K562 (cell line): ENCODE results near the gene LRRC43. TPM values are rescaled to one million over a fixed set of nuclear protein-coding genes. Genes with fewer than 3 reads are reported as not detected.

Experiments used
- ATAC-seq: fragments of 200-7000 bp; cut with Tn5 transposase; 3 replicates; pipeline ENCODE4 v1.9.1; 2020; ENCODE audit warnings: moderate library complexity
- BruUV-seq: library from RNA; stranded (reverse); fragments of 400-500 nt; replicated peaks from 2 replicates; lab custom pipeline; 2021; lab: Mats Ljungman, UMichigan
- CTCF ChIA-PET: fragments of 300-600 bp; formaldehyde crosslinking; extraction: SDS; loops from one replicate; lab custom pipeline; 2021; ENCODE audit warnings: low intra/inter-chr PET ratio; lab: Yijun Ruan, JAX
- POLR2A ChIA-PET: fragments of 300-600, 350-650 bp; sonication (Branson Sonifier 250); formaldehyde crosslinking; extraction: SDS; loops from one replicate; lab custom pipeline; 2021; ENCODE audit warnings: antibody characterized with exemption, inconsistent platforms; lab: Yijun Ruan, JAX
- DNase-seq, 4 experiments: peaks; one replicate each; pipeline versions ENCODE4 v3.0.0 to v3.0.0-alpha.2; 2011 to 2018; ENCODE audit warnings: low spot score in 3 of 4, mixed read lengths in 3 of 4; ENCODE audit errors: extremely low read depth in 1 of 4
- FAIRE-seq: peaks from 2 replicates; lab custom pipeline; 2011; peaks lifted over from hg19 to GRCh38; lab: Jason Lieb, UNC
- H2AFZ ChIP-seq: 2 replicates; pipeline ENCODE4 v1.6.0; 2011; ENCODE audit warnings: low read depth, low read length, control low read depth, inconsistent platforms
- H3K27ac ChIP-seq: fragments of 200-600 bp; 3 replicates; pipeline ENCODE4 v1.8.0; 2011; ENCODE audit warnings: low read depth, mild to moderate bottlenecking, control low read depth, inconsistent platforms, low read length, moderate library complexity, mixed read lengths; ENCODE audit errors: extremely low read depth
- H3K27me3 ChIP-seq, 2 experiments: fragments of 300-600 bp in 1 of 2; 2 replicates in 1 of 2; 3 replicates in 1 of 2; pipeline versions ENCODE4 v1.6.0 to v1.8.0; 2011; ENCODE audit warnings: inconsistent platforms in 2 of 2, low read length in 2 of 2, mild to moderate bottlenecking in 1 of 2, mixed read lengths in 1 of 2, moderate library complexity in 1 of 2; ENCODE audit not compliant: control insufficient read depth in 2 of 2, insufficient read depth in 2 of 2
- H3K36me3 ChIP-seq: fragments of 300-600 bp; 3 replicates; pipeline ENCODE4 v1.8.0; 2011; ENCODE audit warnings: mild to moderate bottlenecking, low read length, inconsistent platforms; ENCODE audit not compliant: control insufficient read depth, insufficient read depth
- H3K4me1 ChIP-seq, 2 experiments: fragments of 200-600 bp in 1 of 2; replicated peaks in 1 of 2; 2 replicates in 1 of 2; 3 replicates in 1 of 2; pipeline versions ENCODE4 v1.5.1 to v1.8.0; 2011; ENCODE audit warnings: inconsistent platforms in 2 of 2, low read length in 2 of 2, mild to moderate bottlenecking in 1 of 2, mixed read lengths in 1 of 2, moderate library complexity in 1 of 2; ENCODE audit not compliant: control insufficient read depth in 2 of 2, insufficient read depth in 2 of 2
- H3K4me2 ChIP-seq: 2 replicates; pipeline ENCODE4 v1.6.1; 2011; ENCODE audit warnings: low read length, control low read depth, inconsistent platforms, mixed read lengths; ENCODE audit not compliant: insufficient read depth
- H3K4me3 ChIP-seq: fragments of 200-600 bp; sonication (generic), shearing (Covaris generic); 2 replicates; pipeline ENCODE4 v1.5.1; 2016; ENCODE audit warnings: control low read depth, inconsistent platforms
- H3K79me2 ChIP-seq: fragments of 200-600 bp; 3 replicates; pipeline ENCODE4 v1.8.0; 2011; ENCODE audit warnings: low read length, inconsistent platforms; ENCODE audit not compliant: control insufficient read depth, insufficient read depth
- H3K9ac ChIP-seq, 2 experiments: 2 replicates each; pipeline versions ENCODE4 v1.6.0 to v1.6.1; 2011; ENCODE audit warnings: low read depth in 2 of 2, low read length in 2 of 2, control low read depth in 1 of 2, inconsistent platforms in 1 of 2, mild to moderate bottlenecking in 1 of 2, mixed read lengths in 1 of 2; ENCODE audit not compliant: insufficient read depth in 1 of 2
- H3K9me1 ChIP-seq: one replicate; pipeline ENCODE4 v1.6.0; 2011; ENCODE audit warnings: inconsistent platforms, mild to moderate bottlenecking, low read length, moderate library complexity; ENCODE audit not compliant: control insufficient read depth, insufficient read depth
- H3K9me3 ChIP-seq: replicated peaks from 2 replicates; pipeline ENCODE4 v1.5.1; 2011; ENCODE audit warnings: low read depth, low read length, inconsistent platforms; ENCODE audit not compliant: control insufficient read depth, insufficient read depth
- H4K20me1 ChIP-seq: replicated peaks from 2 replicates; pipeline ENCODE4 v1.6.1; 2011; ENCODE audit warnings: low read length, inconsistent platforms, mixed read lengths; ENCODE audit not compliant: control insufficient read depth, insufficient read depth
- ADNP ChIP-seq: fragments of 200-800 bp; sonication (Bioruptor generic); IDR thresholded peaks from 2 replicates; pipeline ENCODE4 v1.6.1; 2016; ENCODE audit warnings: missing genetic modification characterization, missing compliant biosample characterization
- CCAR2 ChIP-seq: fragments of 200-400 bp; formaldehyde crosslinking; IDR thresholded peaks from 2 replicates; pipeline ENCODE4 v1.6.1; 2017; ENCODE audit warnings: mild to moderate bottlenecking, low read depth, low read length
- CHD1 ChIP-seq: fragments of 200-600 bp; sonication (generic); IDR thresholded peaks from one replicate; pipeline ENCODE4 v1.6.1; 2012; ENCODE audit warnings: mild to moderate bottlenecking, moderate library complexity, low read length, inconsistent platforms
- CREB3L1 ChIP-seq: fragments of 450-650 bp; IDR thresholded peaks from 2 replicates; pipeline ENCODE4 v1.6.1; 2014; ENCODE audit warnings: low read depth, mild to moderate bottlenecking, moderate library complexity, borderline replicate concordance
- GTF2A2 ChIP-seq: IDR thresholded peaks from 2 replicates; pipeline ENCODE4 v1.6.1; 2016; ENCODE audit warnings: mild to moderate bottlenecking, missing genetic modification characterization, missing compliant biosample characterization
- JUND ChIP-seq, 2 experiments: IDR thresholded peaks; 2 replicates in 1 of 2; 3 replicates in 1 of 2; pipeline ENCODE4 v1.6.1; 2011; ENCODE audit warnings: borderline replicate concordance in 2 of 2, low read depth in 2 of 2, low read length in 2 of 2, improper control_type of control experiment in 1 of 2, missing biosample characterization in 1 of 2, missing genetic modification characterization in 1 of 2, missing genetic modification reagents in 1 of 2
- KAT8 ChIP-seq: fragments of 450-650 bp; IDR thresholded peaks from 2 replicates; pipeline ENCODE4 v1.6.1; 2016; ENCODE audit warnings: low read depth, mild to moderate bottlenecking
- KDM4B ChIP-seq, 2 experiments: fragments of 450-650 bp in 1 of 2; sonication (generic) in 1 of 2; IDR thresholded peaks; 2 replicates each; pipeline ENCODE4 v1.6.1; 2016 to 2017; ENCODE audit warnings: borderline replicate concordance in 2 of 2, antibody characterized with exemption in 1 of 2, low read depth in 1 of 2, mild to moderate bottlenecking in 1 of 2
- OTX1 ChIP-seq: fragments of 450-650 bp; formaldehyde crosslinking; IDR thresholded peaks from 2 replicates; pipeline ENCODE4 v1.4.0; 2022; ENCODE audit warnings: mild to moderate bottlenecking
- PHB ChIP-seq: fragments of 250-450 bp; sonication (Bioruptor Pico); IDR thresholded peaks from 2 replicates; pipeline ENCODE4 v1.5.0; 2021
- POLR3G ChIP-seq: IDR thresholded peaks from 2 replicates; pipeline ENCODE4 v1.6.1; 2011; ENCODE audit not compliant: insufficient read length, insufficient replicate concordance; ENCODE audit errors: extremely low read depth
- SRSF3 ChIP-seq: fragments of 200-400 bp; formaldehyde crosslinking; IDR thresholded peaks from 2 replicates; pipeline ENCODE4 v1.6.1; 2016; ENCODE audit warnings: mild to moderate bottlenecking, low read length, moderate library complexity; ENCODE audit not compliant: insufficient read depth
- ZC3H8 ChIP-seq: fragments of 450-650 bp; IDR thresholded peaks from 2 replicates; pipeline ENCODE4 v1.6.1; 2017
- ZZZ3 ChIP-seq: fragments of 450-650 bp; IDR thresholded peaks from 2 replicates; pipeline ENCODE4 v1.6.1; 2016; ENCODE audit warnings: antibody characterized with exemption, mild to moderate bottlenecking, moderate library complexity
- WGBS: fragments of 100-300 bp; shearing (Covaris generic); methylation state at CpG from one replicate; pipeline ENCODE4 v1.1.6; 2016; ENCODE audit warnings: low coverage, mixed read lengths; ENCODE audit not compliant: insufficient coverage; ENCODE audit errors: missing lambda C conversion rate; 5-methylcytosine and 5-hydroxymethylcytosine counted together
- in situ Hi-C: fragments of 300-500 bp; cut with MboI; formaldehyde crosslinking; loops from 4 replicates; pipeline ENCODE4 v1.15.0; 2018; ENCODE audit warnings: inconsistent platforms, mixed read lengths
- intact Hi-C: fragments of 100-400 bp; cut with micrococcal nuclease; formaldehyde crosslinking; loops from 2 replicates; pipeline ENCODE4 v1.14.2; 2022
- polyA plus RNA-seq, 8 experiments: library from polyadenylated mRNA; depleted of rRNA in 4 of 8; stranded (reverse) in 5 of 8; unstranded in 3 of 8; fragments of >200 nt; fragmentation: Nextera tagmentation in 2 of 8; fragmentation: Illumina TruSeq in 1 of 8; extraction: Ambion mirVana in 2 of 8; extraction: Trizol in 1 of 8; gene quantifications; 2 replicates each; pipeline versions ENCODE4 v1.2.1 to v1.2.3, GENCODE V29; 2011 to 2014; ENCODE audit warnings: inconsistent platforms in 1 of 8, missing spikeins in 1 of 8
- total RNA-seq, 7 experiments: library from RNA; depleted of rRNA in 6 of 7; stranded (reverse); fragments of >200 nt in 6 of 7; fragmentation: Illumina TruSeq in 2 of 7; extraction: Trizol in 2 of 7; gene quantifications; 2 replicates each; pipeline versions ENCODE4 v1.2.1 to v1.2.3, GENCODE V29; 2011 to 2021; ENCODE audit warnings: low replicate concordance in 1 of 7
- TF ChIP-seq, protein P1 (sequence below), 2 experiments: fragments of 450-650 bp in 1 of 2; sonication (generic) in 1 of 2; formaldehyde crosslinking; conservative IDR thresholded peaks; 2 replicates each; pipeline versions ENCODE4 v1.4.0 to v1.8.1; 2020 to 2022; ENCODE audit warnings: mild to moderate bottlenecking in 1 of 2, missing genetic modification reagents in 1 of 2
- TF ChIP-seq, protein P2 (sequence below), 2 experiments: fragments of 450-650 bp in 1 of 2; sonication (generic) in 1 of 2; formaldehyde crosslinking in 1 of 2; IDR thresholded peaks in 1 of 2; conservative IDR thresholded peaks in 1 of 2; 2 replicates each; pipeline versions ENCODE4 v1.6.1 to v1.8.1; 2016 to 2023; ENCODE audit warnings: mild to moderate bottlenecking in 2 of 2, moderate library complexity in 2 of 2, inconsistent platforms in 1 of 2, missing genetic modification reagents in 1 of 2

Gene LRRC43
- total and polyA plus RNA-seq, 9 of the 15 experiments (the other 6 are each of a cell fraction or from before 2014, with no cell fraction given), result 0.19 TPM; not detected in 8

DNA sequence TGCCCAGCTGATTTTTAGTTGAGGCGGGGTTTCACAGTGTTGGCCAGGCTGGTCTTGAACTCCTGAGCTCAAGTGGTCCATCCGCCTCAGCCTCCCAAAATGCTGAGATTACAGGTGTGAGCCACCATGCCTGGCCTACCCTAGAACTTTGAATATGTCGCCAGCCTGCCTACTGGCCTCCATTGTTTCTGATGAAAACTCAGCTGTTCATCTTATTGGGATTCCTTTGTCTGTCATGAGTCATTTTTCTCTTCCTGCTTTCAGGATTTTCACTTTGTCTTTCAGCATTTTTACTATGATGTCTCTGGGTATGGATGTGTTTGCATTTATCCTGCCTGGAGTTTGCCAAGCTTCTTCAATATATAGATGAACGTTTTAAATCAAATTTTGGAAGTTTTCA is 12.5 kb downstream of the LRRC43 start (continued):
- TF ChIP-seq, protein P1, sequence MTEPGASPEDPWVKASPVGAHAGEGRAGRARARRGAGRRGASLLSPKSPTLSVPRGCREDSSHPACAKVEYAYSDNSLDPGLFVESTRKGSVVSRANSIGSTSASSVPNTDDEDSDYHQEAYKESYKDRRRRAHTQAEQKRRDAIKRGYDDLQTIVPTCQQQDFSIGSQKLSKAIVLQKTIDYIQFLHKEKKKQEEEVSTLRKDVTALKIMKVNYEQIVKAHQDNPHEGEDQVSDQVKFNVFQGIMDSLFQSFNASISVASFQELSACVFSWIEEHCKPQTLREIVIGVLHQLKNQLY (CRISPR knock-in tag; conservative IDR thresholded peaks at IDR 0.05), result no peak
- TF ChIP-seq CREB3L1 (no peak), ADNP (no peak)

DNA sequence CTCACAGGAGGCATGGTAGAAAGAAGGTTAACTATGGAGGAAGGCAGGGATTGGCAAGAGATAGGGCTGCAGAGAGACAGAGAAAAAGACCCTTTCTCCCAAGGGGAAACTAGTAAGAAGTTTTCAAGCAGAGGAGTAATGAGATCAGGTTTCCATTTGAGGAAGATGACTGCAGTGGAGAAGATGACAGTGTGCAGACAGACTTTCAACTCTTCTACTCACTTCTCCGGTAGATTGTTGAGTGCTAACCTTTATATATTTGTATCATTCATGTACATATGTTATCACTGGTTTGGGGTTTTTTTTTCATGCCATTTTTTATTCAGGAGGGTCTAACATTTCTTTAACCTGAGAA is 14.7 kb downstream of the LRRC43 start:
- H3K36me3 ChIP-seq, result no peaks in the 10 kb centered on the region
- in situ Hi-C loops (no loop called here), intact Hi-C loops (no loop called here)
- peak in 1 of 4 experiments; percentile 22 for DNase-seq
- H3K4me1 ChIP-seq, result peaks cover 18 to 34% of the 10 kb centered on the region in 2 experiments
- ATAC-seq, result peak; percentile 32
- H3K4me3 ChIP-seq, result peak overlapping the region; percentile 38
- H3K4me2 ChIP-seq, result peak overlapping the region; percentile 93
- POLR2A ChIA-PET, result interaction anchor here (0.6 kb wide), 1 partner anchor 147 kb away, joined by 3 read pairs; no protein-coding TSS in a partner anchor
- H2AFZ ChIP-seq, result peak overlapping the region; percentile 67
- H3K27ac ChIP-seq, result peak overlapping the region; percentile 93
- no peak for FAIRE-seq
- BruUV-seq, result no TSS peak
- peak overlapping the region; percentile 83 to 86 for H3K9ac ChIP-seq
- H3K79me2 ChIP-seq, result no peaks in the 10 kb centered on the region
- H3K9me3 ChIP-seq, result peaks cover 14% of the 10 kb centered on the region
- CTCF ChIA-PET, result no interaction called here
- H3K9me1 ChIP-seq, result no peaks in the 10 kb centered on the region
- no peaks in the 10 kb centered on the region for H3K27me3 ChIP-seq
- 15% methylated on average over 1 of the region's 1 CpG for WGBS
- H4K20me1 ChIP-seq, result no peaks in the 10 kb centered on the region
- TF ChIP-seq KAT8 (no peak), POLR3G (no peak), CHD1 (no peak), ZZZ3 (no peak), OTX1 (CRISPR knock-in tag) (no peak), PHB (CRISPR knock-in tag) (no peak), JUND (IDR thresholded peaks at IDR 0.05; ENCODE audit: borderline replicate concordance, low read depth, low read length) (peak; percentile 16; the same call in 1 of the 2 replicates), JUND (tag; IDR thresholded peaks at IDR 0.05; ENCODE audit: borderline replicate concordance, low read depth, low read length) (peak; percentile 58; the same call in 2 of the 3 replicates), SRSF3 (no peak), KDM4B (IDR thresholded peaks at IDR 0.05; ENCODE audit: borderline replicate concordance in 2 of 2, low read depth in 1 of 2) (no peak), GTF2A2 (tag) (no peak), ZC3H8 (no peak), CCAR2 (no peak)
- TF ChIP-seq, protein P2, sequence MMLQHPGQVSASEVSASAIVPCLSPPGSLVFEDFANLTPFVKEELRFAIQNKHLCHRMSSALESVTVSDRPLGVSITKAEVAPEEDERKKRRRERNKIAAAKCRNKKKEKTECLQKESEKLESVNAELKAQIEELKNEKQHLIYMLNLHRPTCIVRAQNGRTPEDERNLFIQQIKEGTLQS (IDR thresholded peaks at IDR 0.05), result peak; percentile 45; the same call in 1 of the 2 replicates
- TF ChIP-seq, protein P2 (CRISPR knock-in tag; conservative IDR thresholded peaks at IDR 0.05), result no peak
